Measurements from ENCODE around the gene RBM20. TPM values are rescaled to one million over a fixed set of nuclear protein-coding genes. Genes with fewer than 3 reads are reported as not detected.

The RBM20 gene
- polyA plus RNA-seq, 3 donors: not detected

DNA sequence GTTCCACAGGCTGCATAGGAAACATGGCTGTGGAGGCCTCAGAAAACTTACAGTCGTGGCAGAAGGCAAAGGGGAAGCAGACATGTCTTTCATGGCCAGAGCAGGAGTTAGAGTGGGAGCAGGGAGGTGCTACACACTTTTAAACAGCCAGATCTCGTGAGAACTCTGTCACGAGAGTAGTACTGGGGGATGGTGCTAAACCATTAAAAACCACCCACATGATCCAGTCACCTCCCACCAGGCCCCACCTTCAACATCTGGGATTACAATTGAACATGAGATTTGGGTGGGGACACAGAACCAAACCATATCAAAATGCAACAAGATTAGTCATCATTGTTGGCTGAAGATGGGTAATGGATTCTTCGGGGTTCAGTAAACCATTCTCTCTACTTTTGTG lies 162.2 kb downstream of the RBM20 start:
- H3K9ac ChIP-seq (ENCODE audit: insufficient read depth, low read length, poor library complexity, severe bottlenecking): no peak overlapping the region
- Mint-ChIP-seq H3K27me3 (ENCODE audit: low read depth in 3 of 3) (peaks cover 0 to 3% (median 0%) of the 10 kb centered on the region in 3 donors), H3K36me3 (no peaks in the 10 kb centered on the region), H3K27ac (peak overlapping the region in 1 of 7 donors; percentile 31), H3K9me3 (peaks cover 0 to 4% (median 0%) of the 10 kb centered on the region in 7 donors), H3K4me1 (peaks cover 15% of the 10 kb centered on the region), H3K4me3 (no peak overlapping the region)
- intact Hi-C loops (cut with micrococcal nuclease): loop anchor here in 1 of 2 donors (10.0 kb wide), 1 partner anchor 68 kb away; the partner anchor contains the start of gene PDCD4
- H3K79me2 ChIP-seq (ENCODE audit: insufficient read depth, low read length): no peaks in the 10 kb centered on the region
- H3K36me3 ChIP-seq (replicated peaks in 1 of 2; ENCODE audit: control insufficient read depth in 1 of 2, insufficient read depth in 2 of 2, low read length in 2 of 2): no peaks in the 10 kb centered on the region
- DNase-seq: no peak
- H3K27ac ChIP-seq (ENCODE audit: low read depth in 1 of 2, low read length in 2 of 2): no peak overlapping the region
- H3K4me1 ChIP-seq (ENCODE audit: control insufficient read depth in 1 of 2, insufficient read depth in 2 of 2, low read length in 2 of 2): peaks cover 8 to 17% of the 10 kb centered on the region in 2 donors
- WGBS (ENCODE audit: insufficient coverage): 89% methylated on average over 1 of the region's 4 CpGs
- H4K20me1 ChIP-seq (ENCODE audit: insufficient read depth, low read length): no peaks in the 10 kb centered on the region
- TF ChIP-seq, protein P1, sequence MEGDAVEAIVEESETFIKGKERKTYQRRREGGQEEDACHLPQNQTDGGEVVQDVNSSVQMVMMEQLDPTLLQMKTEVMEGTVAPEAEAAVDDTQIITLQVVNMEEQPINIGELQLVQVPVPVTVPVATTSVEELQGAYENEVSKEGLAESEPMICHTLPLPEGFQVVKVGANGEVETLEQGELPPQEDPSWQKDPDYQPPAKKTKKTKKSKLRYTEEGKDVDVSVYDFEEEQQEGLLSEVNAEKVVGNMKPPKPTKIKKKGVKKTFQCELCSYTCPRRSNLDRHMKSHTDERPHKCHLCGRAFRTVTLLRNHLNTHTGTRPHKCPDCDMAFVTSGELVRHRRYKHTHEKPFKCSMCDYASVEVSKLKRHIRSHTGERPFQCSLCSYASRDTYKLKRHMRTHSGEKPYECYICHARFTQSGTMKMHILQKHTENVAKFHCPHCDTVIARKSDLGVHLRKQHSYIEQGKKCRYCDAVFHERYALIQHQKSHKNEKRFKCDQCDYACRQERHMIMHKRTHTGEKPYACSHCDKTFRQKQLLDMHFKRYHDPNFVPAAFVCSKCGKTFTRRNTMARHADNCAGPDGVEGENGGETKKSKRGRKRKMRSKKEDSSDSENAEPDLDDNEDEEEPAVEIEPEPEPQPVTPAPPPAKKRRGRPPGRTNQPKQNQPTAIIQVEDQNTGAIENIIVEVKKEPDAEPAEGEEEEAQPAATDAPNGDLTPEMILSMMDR (IDR thresholded peaks at IDR 0.05): no peak
- no peaks in the 10 kb centered on the region for H3K27me3 ChIP-seq (ENCODE audit: control insufficient read depth in 2 of 2, insufficient read depth in 2 of 2, low read length in 2 of 2)
- no peak overlapping the region for H2AFZ ChIP-seq (ENCODE audit: insufficient read depth, low read depth, low read length, poor library complexity, severe bottlenecking)
- no peaks in the 10 kb centered on the region for H3K9me3 ChIP-seq (replicated peaks in 1 of 2; ENCODE audit: control insufficient read depth in 1 of 2, insufficient read depth in 1 of 2, low read length in 2 of 2)
- H3K4me2 ChIP-seq (replicated peaks; ENCODE audit: extremely low read depth, low read length, poor library complexity, severe bottlenecking): no peak overlapping the region
- no peak overlapping the region for H3K4me3 ChIP-seq (replicated peaks in 1 of 3; ENCODE audit: low read depth in 2 of 3, low read length in 3 of 3)

DNA sequence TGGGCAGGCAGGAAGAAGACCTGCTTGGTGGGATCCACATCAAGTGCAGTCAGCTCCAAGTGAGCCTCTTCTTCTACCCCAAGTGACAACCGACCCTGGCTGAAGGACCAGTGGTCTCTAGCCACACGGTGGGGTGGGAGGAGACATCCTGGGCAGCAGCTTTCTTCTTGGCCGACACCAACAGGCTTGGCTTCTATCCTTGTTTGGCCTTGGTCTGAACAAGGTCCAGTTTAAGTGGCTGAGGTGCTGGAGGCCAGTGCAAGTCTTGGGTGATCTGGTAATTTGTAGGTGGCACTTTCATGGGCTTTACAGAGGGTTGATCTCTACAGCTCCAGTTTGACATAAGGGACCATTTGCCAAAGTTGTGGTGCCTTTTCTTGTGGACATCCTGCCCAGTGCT lies 164.0 kb downstream of the RBM20 start:
- no peak overlapping the region for H3K27ac Mint-ChIP-seq
- no peaks in the 10 kb centered on the region for H3K36me3 ChIP-seq (replicated peaks in 1 of 2; ENCODE audit: control insufficient read depth in 1 of 2, insufficient read depth in 2 of 2, low read length in 2 of 2)
- intact Hi-C loops (cut with micrococcal nuclease): loop anchor here in 1 of 2 donors (10.0 kb wide), 1 partner anchor 67 kb away; the partner anchor contains the start of gene PDCD4
- peaks cover 7% of the 10 kb centered on the region for H3K4me1 Mint-ChIP-seq
- no peaks in the 10 kb centered on the region for H4K20me1 ChIP-seq (ENCODE audit: insufficient read depth, low read length)
- no peaks in the 10 kb centered on the region for H3K36me3 Mint-ChIP-seq
- H3K27ac ChIP-seq (ENCODE audit: low read depth in 1 of 2, low read length in 2 of 2): no peak overlapping the region
- H3K4me3 Mint-ChIP-seq: no peak overlapping the region
- H3K9ac ChIP-seq (ENCODE audit: insufficient read depth, low read length, poor library complexity, severe bottlenecking): no peak overlapping the region
- peak overlapping the region; percentile 11 for H2AFZ ChIP-seq (ENCODE audit: insufficient read depth, low read depth, low read length, poor library complexity, severe bottlenecking)
- WGBS (ENCODE audit: insufficient coverage): 97% methylated on average over 3 of the region's 3 CpGs
- H3K4me3 ChIP-seq (replicated peaks in 1 of 3; ENCODE audit: low read depth in 2 of 3, low read length in 3 of 3): no peak overlapping the region
- H3K9me3 Mint-ChIP-seq: peaks cover 0 to 4% (median 0%) of the 10 kb centered on the region in 7 donors
- H3K4me1 ChIP-seq (ENCODE audit: control insufficient read depth in 1 of 2, insufficient read depth in 2 of 2, low read length in 2 of 2): peaks cover 3 to 9% of the 10 kb centered on the region in 2 donors
- H3K79me2 ChIP-seq (ENCODE audit: insufficient read depth, low read length): no peaks in the 10 kb centered on the region
- TF ChIP-seq, protein P1 (IDR thresholded peaks at IDR 0.05): no peak
- H3K27me3 Mint-ChIP-seq (ENCODE audit: low read depth in 3 of 3): peaks cover 0 to 3% (median 2%) of the 10 kb centered on the region in 3 donors
- DNase-seq: no peak
- no peaks in the 10 kb centered on the region for H3K9me3 ChIP-seq (replicated peaks in 1 of 2; ENCODE audit: control insufficient read depth in 1 of 2, insufficient read depth in 1 of 2, low read length in 2 of 2)
- no peaks in the 10 kb centered on the region for H3K27me3 ChIP-seq (ENCODE audit: control insufficient read depth in 2 of 2, insufficient read depth in 2 of 2, low read length in 2 of 2)
- H3K4me2 ChIP-seq (replicated peaks; ENCODE audit: extremely low read depth, low read length, poor library complexity, severe bottlenecking): no peak overlapping the region

All from CD14-positive monocyte (primary cell).